ENCODE data around the gene MEA1.

Gene MEA1

DNA sequence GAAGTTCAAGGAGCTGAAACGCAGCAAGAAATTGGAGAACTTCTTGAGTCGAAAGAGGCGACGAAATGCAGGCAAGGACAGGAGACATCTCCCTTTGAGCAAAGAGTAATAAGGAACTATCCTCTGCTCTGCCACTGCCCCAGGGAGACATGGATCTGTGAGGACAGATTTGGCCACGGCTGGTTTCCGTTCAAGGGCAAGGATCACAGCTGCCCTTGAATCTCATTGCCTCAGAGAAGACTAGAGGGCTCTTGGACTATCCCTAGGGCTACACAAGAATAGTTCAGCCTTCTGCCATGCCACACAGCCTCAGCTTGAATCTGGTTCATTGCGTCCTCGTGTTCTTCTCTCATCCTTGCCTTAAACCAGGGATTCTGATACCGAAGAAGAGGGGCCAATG lies 15.4 kb upstream of the MEA1 start:
- Histone ChIP-seq H3K27me3 (ENCODE audit: insufficient read depth, low read depth, severe bottlenecking) (no peaks in the 10 kb centered on the region), H3K27ac (no peak overlapping the region), H3K4me3 (ENCODE audit: low read depth, low read length) (no peak overlapping the region), H3K36me3 (peaks cover 99% of the 10 kb centered on the region), H3K9me3 (ENCODE audit: severe bottlenecking) (no peaks in the 10 kb centered on the region)
- TF ChIP-seq CTCF (IDR thresholded peaks at IDR 0.05; ENCODE audit: low read depth, low read length): no peak
- DNase-seq: no peak

GRCh38 chr6:43026365-43026764 lies 12.6 kb upstream of the MEA1 start:
- H3K36me3 ChIP-seq: peaks cover 87% of the 10 kb centered on the region

DNA sequence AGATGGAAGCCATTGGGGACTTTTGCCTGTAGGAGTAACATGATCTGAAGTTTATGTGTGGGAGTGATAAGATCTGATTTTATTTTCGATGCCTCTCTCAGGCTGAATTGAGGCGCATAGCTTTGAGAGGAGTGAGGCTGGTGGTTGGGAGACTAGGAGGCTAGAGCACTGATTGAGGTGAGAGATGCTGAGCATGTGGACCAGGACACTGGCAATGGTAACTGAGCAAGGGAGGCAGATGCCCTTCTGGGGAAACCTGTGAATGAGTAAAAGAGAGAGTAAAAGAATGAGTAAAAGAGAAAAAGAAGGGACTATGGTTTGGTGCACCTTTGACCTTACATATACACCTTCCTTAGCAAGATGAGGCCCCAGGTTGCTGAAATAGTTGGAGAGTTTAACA lies 10.7 kb upstream of the MEA1 start:
- peaks cover 85% of the 10 kb centered on the region for H3K36me3 ChIP-seq

More at GRCh38 chr6:43026365-43026764, 12.6 kb upstream of the MEA1 start:
- no peak overlapping the region for H3K4me3 ChIP-seq (ENCODE audit: low read depth, low read length)
- DNase-seq: no peak
- no peak for TF ChIP-seq CTCF (IDR thresholded peaks at IDR 0.05; ENCODE audit: low read depth, low read length)
- no peak overlapping the region for H3K27ac ChIP-seq
- H3K9me3 ChIP-seq (ENCODE audit: severe bottlenecking): no peaks in the 10 kb centered on the region
- no peaks in the 10 kb centered on the region for H3K27me3 ChIP-seq (ENCODE audit: insufficient read depth, low read depth, severe bottlenecking)

DNA sequence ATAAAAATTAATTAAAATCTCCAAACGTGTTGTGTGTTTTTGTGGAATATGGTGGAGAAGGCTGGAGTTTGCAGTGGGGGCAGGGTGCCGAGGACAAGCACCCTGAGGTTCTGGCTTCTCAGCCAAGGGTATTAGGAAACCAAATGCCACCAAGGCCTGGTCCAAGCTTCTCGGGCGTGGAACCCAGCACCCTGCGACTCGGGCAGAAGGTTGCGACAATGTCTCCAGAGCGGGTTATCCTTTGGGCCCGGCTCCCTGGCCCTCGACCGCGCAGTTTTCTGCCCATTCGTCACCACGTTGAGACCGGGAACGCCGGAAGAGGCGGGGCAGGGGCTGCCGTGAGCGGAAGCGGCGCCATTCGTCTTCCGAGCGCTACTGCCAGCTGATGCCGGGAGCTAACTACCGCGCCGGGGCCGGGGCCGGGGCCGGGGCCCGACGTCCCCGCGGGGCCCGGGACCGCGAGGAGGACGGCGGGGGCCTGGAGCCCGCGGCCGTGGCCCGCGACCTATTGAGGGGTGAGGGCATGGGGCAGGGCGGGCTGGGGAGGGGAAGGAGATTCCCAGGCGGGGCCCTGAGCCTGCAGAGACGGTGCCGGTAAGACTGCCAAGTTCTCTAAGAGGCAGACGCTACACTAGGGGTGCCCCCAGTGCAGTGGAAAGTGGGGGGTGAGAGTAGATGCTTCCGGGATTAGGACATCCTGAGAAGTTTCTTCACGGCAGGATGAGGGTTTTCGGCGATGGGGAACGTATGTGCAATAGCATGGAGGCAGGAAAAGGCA lies 7.7 kb upstream of the MEA1 start, which contains the start of gene RRP36:
TSS of gene RRP36 (plus strand) at position 354 of the 778 bp plus-strand sequence. CDS start at position 386, 32 bp downstream.
- no peak for TF ChIP-seq CTCF (IDR thresholded peaks at IDR 0.05; ENCODE audit: low read depth, low read length)
- peak; percentile 93 for DNase-seq
- H3K27me3 ChIP-seq (ENCODE audit: insufficient read depth, low read depth, severe bottlenecking): no peaks in the 10 kb centered on the region
- H3K4me3 ChIP-seq (ENCODE audit: low read depth, low read length): peak within 1 kb of the TSS; percentile 70
- H3K36me3 ChIP-seq: peaks cover 85% of the 10 kb centered on the region
- H3K9me3 ChIP-seq (ENCODE audit: severe bottlenecking): no peaks in the 10 kb centered on the region
- H3K27ac ChIP-seq: peak within 1 kb of the TSS; percentile 95

More for the DNA sequence above, 10.7 kb upstream of the MEA1 start:
- H3K27me3 ChIP-seq (ENCODE audit: insufficient read depth, low read depth, severe bottlenecking): no peaks in the 10 kb centered on the region
- H3K27ac ChIP-seq: no peak overlapping the region
- DNase-seq: no peak
- no peaks in the 10 kb centered on the region for H3K9me3 ChIP-seq (ENCODE audit: severe bottlenecking)
- H3K4me3 ChIP-seq (ENCODE audit: low read depth, low read length): no peak overlapping the region
- TF ChIP-seq CTCF (IDR thresholded peaks at IDR 0.05; ENCODE audit: low read depth, low read length): no peak

DNA sequence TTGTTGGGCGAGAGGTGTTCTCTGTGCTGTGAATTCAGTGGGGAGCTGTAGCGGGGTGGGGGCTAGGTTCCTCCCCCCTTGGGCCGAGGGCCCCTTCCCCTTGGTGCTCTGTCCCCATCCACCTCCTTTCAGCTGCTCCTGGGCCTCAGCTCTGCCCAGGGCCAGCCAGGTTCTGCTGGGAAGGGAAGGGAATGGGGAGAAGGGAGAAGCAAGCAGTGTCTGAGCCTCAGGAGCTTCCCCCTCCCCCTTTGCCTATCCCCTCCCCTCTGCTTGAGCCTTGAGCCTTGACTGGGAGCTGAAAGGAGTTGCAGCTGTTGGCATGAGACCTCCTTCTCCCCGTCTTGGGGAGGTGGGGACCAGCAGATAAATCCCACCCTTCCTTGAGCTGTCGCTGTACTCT lies 7.1 kb upstream of the MEA1 start:
- Histone ChIP-seq H3K27ac (peak overlapping the region; percentile 95), H3K4me3 (ENCODE audit: low read depth, low read length) (peak overlapping the region; percentile 70), H3K27me3 (ENCODE audit: insufficient read depth, low read depth, severe bottlenecking) (no peaks in the 10 kb centered on the region), H3K9me3 (ENCODE audit: severe bottlenecking) (no peaks in the 10 kb centered on the region), H3K36me3 (peaks cover 85% of the 10 kb centered on the region)
- DNase-seq: peak; percentile 88
- TF ChIP-seq CTCF (IDR thresholded peaks at IDR 0.05; ENCODE audit: low read depth, low read length): no peak
